HG02973 (cell line): ENCODE measurements around the gene PKDCC.

Experiments
- ATAC-seq: cut with Tn5 transposase; IDR thresholded peaks from one replicate; pipeline ENCODE4 v1.9.1; 2021; ENCODE audit warnings: moderate library complexity; ENCODE audit not compliant: unreplicated experiment

The PKDCC gene, protein sequence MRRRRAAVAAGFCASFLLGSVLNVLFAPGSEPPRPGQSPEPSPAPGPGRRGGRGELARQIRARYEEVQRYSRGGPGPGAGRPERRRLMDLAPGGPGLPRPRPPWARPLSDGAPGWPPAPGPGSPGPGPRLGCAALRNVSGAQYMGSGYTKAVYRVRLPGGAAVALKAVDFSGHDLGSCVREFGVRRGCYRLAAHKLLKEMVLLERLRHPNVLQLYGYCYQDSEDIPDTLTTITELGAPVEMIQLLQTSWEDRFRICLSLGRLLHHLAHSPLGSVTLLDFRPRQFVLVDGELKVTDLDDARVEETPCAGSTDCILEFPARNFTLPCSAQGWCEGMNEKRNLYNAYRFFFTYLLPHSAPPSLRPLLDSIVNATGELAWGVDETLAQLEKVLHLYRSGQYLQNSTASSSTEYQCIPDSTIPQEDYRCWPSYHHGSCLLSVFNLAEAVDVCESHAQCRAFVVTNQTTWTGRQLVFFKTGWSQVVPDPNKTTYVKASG

GRCh38 chr2:42047488-42048298 is at the start of gene PKDCC:
TSS of gene PKDCC (plus strand) at chr2:42048021. CDS start at chr2:42048200, 179 bp downstream.
- ATAC-seq = peak; percentile 41

GRCh38 chr2:41998186-41999127 is 49.4 kb upstream of the PKDCC start:
- ATAC-seq = no peak

DNA sequence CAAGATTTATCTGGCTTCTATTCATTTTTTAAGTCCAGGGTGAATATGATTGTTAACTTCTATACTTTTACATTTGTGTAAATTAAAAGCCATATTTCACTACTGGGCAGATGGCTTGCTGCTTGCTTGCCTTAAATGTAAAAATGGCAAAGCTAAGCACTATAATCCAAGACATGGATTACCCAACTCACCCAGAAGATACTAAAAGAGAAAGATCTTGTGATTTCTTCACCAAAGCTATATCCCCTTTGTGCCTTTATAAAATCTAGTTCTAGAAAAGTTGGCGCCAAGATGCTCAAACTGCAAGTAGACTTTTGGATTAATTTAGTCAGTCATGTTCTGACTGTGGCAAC is 48.7 kb upstream of the PKDCC start:
- no peak for ATAC-seq

- no peak for ATAC-seq
These were observed 48.1 kb upstream of the PKDCC start for GRCh38 chr2:41999592-42000281.

- ATAC-seq = no peak
These were observed 46.1 kb upstream of the PKDCC start for GRCh38 chr2:42001711-42002201.

- no peak for ATAC-seq
These were observed 40.3 kb upstream of the PKDCC start for GRCh38 chr2:42007551-42007950.

GRCh38 chr2:42008241-42008921 is 39.4 kb upstream of the PKDCC start:
- no peak for ATAC-seq

- peak; percentile 63 for ATAC-seq
These were observed 37.9 kb upstream of the PKDCC start for GRCh38 chr2:42009657-42010580.

- ATAC-seq = no peak
These were observed 37.0 kb upstream of the PKDCC start for GRCh38 chr2:42010743-42011298.

DNA sequence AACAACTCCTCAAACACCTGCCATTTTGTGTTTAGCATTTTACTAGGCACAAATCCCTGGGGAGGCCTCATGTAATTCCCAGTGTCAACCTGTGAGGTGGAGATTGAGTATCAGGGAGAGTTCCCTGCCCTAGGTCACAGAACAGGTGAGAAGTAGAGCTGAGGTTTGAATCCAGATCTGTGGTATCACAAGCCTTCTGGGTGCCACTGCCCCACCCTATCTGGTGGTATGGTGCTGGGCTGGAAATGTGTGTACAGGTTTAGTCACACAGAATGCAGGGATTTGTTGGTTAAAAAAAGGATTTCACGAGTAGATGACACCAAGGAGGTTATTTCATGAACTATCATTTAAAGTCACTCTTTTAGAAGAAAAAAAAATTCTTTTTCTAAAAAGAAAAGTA is 35.7 kb upstream of the PKDCC start:
- ATAC-seq = no peak

- ATAC-seq = no peak
These were observed 35.2 kb upstream of the PKDCC start for GRCh38 chr2:42012651-42013050.

DNA sequence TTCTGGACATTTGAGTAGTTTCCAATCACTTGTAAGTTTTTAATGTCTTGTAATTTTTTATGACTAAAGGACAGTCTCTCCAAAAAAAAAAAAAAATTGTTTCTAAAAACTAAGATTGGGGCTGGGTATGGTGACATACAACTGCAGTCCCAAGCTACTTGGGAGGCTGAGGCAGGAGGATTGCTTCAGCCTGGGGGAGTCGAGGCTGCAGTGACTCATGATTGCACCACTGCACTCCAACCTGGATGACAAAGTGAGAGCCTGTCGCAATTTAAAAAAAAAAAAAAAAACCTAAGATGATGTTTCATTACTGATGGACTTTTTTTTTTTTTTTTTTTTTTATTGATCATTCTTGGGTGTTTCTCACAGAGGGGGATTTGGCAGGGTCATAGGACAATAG is 34.4 kb upstream of the PKDCC start:
- ATAC-seq = no peak

- ATAC-seq = no peak
These were observed 26.4 kb upstream of the PKDCC start for GRCh38 chr2:42021464-42021863.

- ATAC-seq = no peak
These were observed 22.7 kb upstream of the PKDCC start for GRCh38 chr2:42025151-42025582.

DNA sequence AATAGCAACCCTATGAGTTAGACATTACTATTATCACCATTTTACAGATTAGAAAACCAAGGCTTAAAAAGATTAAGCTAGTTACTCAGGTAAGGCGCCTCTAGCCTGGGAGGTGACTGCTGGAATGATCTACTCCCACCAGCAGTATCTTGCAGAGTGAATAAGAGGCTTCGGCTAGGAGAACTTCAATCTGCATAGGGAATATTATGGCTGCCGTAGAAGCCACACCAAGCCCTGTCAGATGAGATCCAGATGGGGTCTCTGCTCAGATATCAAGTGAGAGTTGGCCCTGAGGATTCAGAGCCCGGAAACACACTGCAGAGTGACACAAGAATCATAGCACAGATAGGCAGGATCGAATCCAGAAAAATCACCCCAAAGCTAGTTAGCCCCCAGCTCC is 21.5 kb upstream of the PKDCC start:
- no peak for ATAC-seq

GRCh38 chr2:42028571-42029148 is 19.2 kb upstream of the PKDCC start:
- ATAC-seq = peak; percentile 72

DNA sequence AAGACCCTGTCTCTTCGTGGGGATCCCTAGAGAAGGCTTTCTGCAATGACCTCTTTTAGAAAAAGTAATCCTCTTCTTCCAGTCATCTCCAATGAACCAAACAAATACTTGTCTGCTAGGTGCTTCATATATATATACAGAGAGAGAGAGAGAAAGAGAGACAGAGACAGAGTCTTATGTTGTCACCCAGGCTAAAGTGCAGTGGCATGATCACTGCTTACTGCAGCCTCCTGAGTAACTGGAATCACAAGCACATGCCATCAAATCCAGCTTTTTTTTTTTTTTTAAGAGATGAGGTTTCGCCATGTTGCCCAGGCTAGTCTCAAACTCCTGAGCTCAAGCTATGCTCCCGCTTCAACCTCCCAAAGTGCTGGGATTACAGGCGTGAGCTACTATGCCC is 18.6 kb upstream of the PKDCC start:
- ATAC-seq = peak; percentile 9
